H1 (cell line): ENCODE results near the gene PPP1R14C. TPM values are rescaled to one million over a fixed set of nuclear protein-coding genes. Genes with fewer than 3 reads are reported as not detected.

Experiments used
- CTCF ChIA-PET: fragments of 300-600 bp; sonication (Branson Sonifier 250); formaldehyde crosslinking; loops from one replicate; lab custom pipeline; 2021; ENCODE audit not compliant: partially characterized antibody; lab: Charles Lee
- POLR2A ChIA-PET: fragments of 300-600 bp; sonication (Branson Sonifier 250); formaldehyde crosslinking; loops from one replicate; lab custom pipeline; 2021; ENCODE audit warnings: inconsistent platforms; ENCODE audit not compliant: partially characterized antibody; lab: Charles Lee
- DNase-seq, 2 experiments: peaks; one replicate each; pipeline versions ENCODE4 v3.0.0 to v3.0.0-alpha.2; 2010 to 2022; ENCODE audit warnings: low spot score in 2 of 2, low read depth in 1 of 2, mixed read lengths in 1 of 2
- FAIRE-seq: peaks from 2 replicates; lab custom pipeline; 2011; peaks lifted over from hg19 to GRCh38; lab: Jason Lieb, UNC
- H2AFZ ChIP-seq: 2 replicates; pipeline ENCODE4 v1.8.1; 2012; ENCODE audit warnings: low read length, inconsistent platforms
- H2AK5ac ChIP-seq: 2 replicates; pipeline ENCODE4 v1.6.1; 2013; ENCODE audit warnings: low read depth, low read length
- H2BK120ac ChIP-seq: replicated peaks from 2 replicates; pipeline ENCODE3; 2013; ENCODE audit warnings: low read depth, low read length, inconsistent platforms
- H2BK12ac ChIP-seq: 2 replicates; pipeline ENCODE4 v1.6.1; 2013; ENCODE audit warnings: low read depth, low read length
- H2BK15ac ChIP-seq: 2 replicates; pipeline ENCODE4 v1.6.1; 2013; ENCODE audit warnings: low read length
- H2BK20ac ChIP-seq: 2 replicates; pipeline ENCODE4 v1.6.1; 2013; ENCODE audit warnings: low read length
- H2BK5ac ChIP-seq: 2 replicates; pipeline ENCODE4 v1.6.1; 2013; ENCODE audit warnings: low read depth, low read length
- H3K14ac ChIP-seq: 2 replicates; pipeline ENCODE4 v1.6.1; 2013; ENCODE audit warnings: inconsistent platforms; ENCODE audit not compliant: insufficient read length
- H3K18ac ChIP-seq: 2 replicates; pipeline ENCODE4 v1.6.1; 2013; ENCODE audit warnings: low read length; ENCODE audit errors: extremely low read depth
- H3K23ac ChIP-seq: 2 replicates; pipeline ENCODE4 v1.6.1; 2013; ENCODE audit warnings: inconsistent platforms; ENCODE audit not compliant: insufficient read length
- H3K23me2 ChIP-seq: 2 replicates; pipeline ENCODE4 v1.6.1; 2013; ENCODE audit warnings: low read depth, low read length
- H3K27ac ChIP-seq: 2 replicates; pipeline ENCODE4 v1.6.1; 2011; ENCODE audit warnings: low read depth, low read length, inconsistent platforms
- H3K27me3 ChIP-seq, 4 experiments: replicated peaks in 1 of 4; 1 replicate in 1 of 4; 2 replicates in 3 of 4; pipeline versions ENCODE4 v1.6.1 to v1.8.1; 2011 to 2013; ENCODE audit warnings: low read length in 3 of 4, mild to moderate bottlenecking in 3 of 4, inconsistent platforms in 2 of 4, mixed read lengths in 2 of 4, moderate library complexity in 1 of 4; ENCODE audit not compliant: control insufficient read depth in 3 of 4, insufficient read depth in 3 of 4; ENCODE audit errors: extremely low read depth in 1 of 4
- H3K36me3 ChIP-seq, 4 experiments: 2 replicates each; pipeline versions ENCODE4 v1.6.1 to v1.8.1; 2011 to 2013; ENCODE audit warnings: mild to moderate bottlenecking in 4 of 4, low read length in 3 of 4, moderate library complexity in 2 of 4, control low read depth in 1 of 4, inconsistent platforms in 1 of 4; ENCODE audit not compliant: insufficient read depth in 4 of 4, control insufficient read depth in 2 of 4
- H3K4ac ChIP-seq: replicated peaks from 2 replicates; pipeline ENCODE3; 2013; ENCODE audit warnings: low read length, low read depth, mixed read lengths, inconsistent platforms; ENCODE audit not compliant: insufficient read length
- H3K4me1 ChIP-seq, 4 experiments: replicated peaks in 1 of 4; 1 replicate in 1 of 4; 2 replicates in 3 of 4; pipeline versions ENCODE4 v1.6.1 to v1.8.1; 2011 to 2013; ENCODE audit warnings: low read length in 3 of 4, inconsistent platforms in 2 of 4, mixed read lengths in 1 of 4; ENCODE audit not compliant: insufficient read depth in 4 of 4, control insufficient read depth in 3 of 4
- H3K4me2 ChIP-seq, 2 experiments: 2 replicates each; pipeline versions ENCODE4 v1.6.1 to v1.8.1; 2011 to 2013; ENCODE audit warnings: low read depth in 2 of 2, low read length in 2 of 2, control low read depth in 1 of 2, inconsistent platforms in 1 of 2, mild to moderate bottlenecking in 1 of 2; ENCODE audit not compliant: insufficient read depth in 1 of 2
- H3K4me3 ChIP-seq, 4 experiments: fragments of 200-600, 300-600 bp in 1 of 4; sonication (generic), shearing (Covaris generic), sonication (Bioruptor Twin) in 1 of 4; 2 replicates each; pipeline versions ENCODE4 v1.5.1 to v1.8.1; 2011 to 2016; ENCODE audit warnings: low read length in 4 of 4, low read depth in 3 of 4, control low read depth in 2 of 4, inconsistent platforms in 2 of 4, mild to moderate bottlenecking in 2 of 4, mixed read lengths in 1 of 4, moderate library complexity in 1 of 4; ENCODE audit not compliant: insufficient read depth in 2 of 4; ENCODE audit errors: extremely low read depth in 1 of 4
- H3K56ac ChIP-seq: replicated peaks from 2 replicates; pipeline ENCODE3; 2013; ENCODE audit warnings: low read depth, mild to moderate bottlenecking, mixed read lengths, low read length, inconsistent platforms; ENCODE audit not compliant: insufficient read length
- H3K79me1 ChIP-seq: 2 replicates; pipeline ENCODE4 v1.6.1; 2013; ENCODE audit warnings: low read depth, low read length, control low read depth
- H3K79me2 ChIP-seq, 2 experiments: 2 replicates each; pipeline versions ENCODE4 v1.6.1 to v1.8.1; 2012 to 2013; ENCODE audit warnings: low read length in 2 of 2, mild to moderate bottlenecking in 2 of 2, inconsistent platforms in 1 of 2; ENCODE audit not compliant: insufficient read depth in 2 of 2, control insufficient read depth in 1 of 2
- H3K9ac ChIP-seq, 4 experiments: replicated peaks in 1 of 4; 1 replicate in 1 of 4; 2 replicates in 3 of 4; pipeline versions ENCODE4 v1.6.1 to v1.8.1; 2011 to 2013; ENCODE audit warnings: low read depth in 3 of 4, low read length in 3 of 4, control low read depth in 2 of 4, mild to moderate bottlenecking in 2 of 4, moderate library complexity in 2 of 4, inconsistent platforms in 1 of 4; ENCODE audit errors: extremely low read depth in 1 of 4
- H3K9me3 ChIP-seq, 2 experiments: 2 replicates each; pipeline versions ENCODE4 v1.6.1 to v1.8.1; 2012 to 2013; ENCODE audit warnings: mild to moderate bottlenecking in 2 of 2, moderate library complexity in 2 of 2, control low read depth in 1 of 2, inconsistent platforms in 1 of 2, low read depth in 1 of 2, low read length in 1 of 2, mixed read lengths in 1 of 2; ENCODE audit not compliant: insufficient read depth in 2 of 2
- H4K20me1 ChIP-seq, 2 experiments: replicated peaks in 1 of 2; 2 replicates each; pipeline versions ENCODE3 to v1.8.1; 2011 to 2013; ENCODE audit warnings: inconsistent platforms in 2 of 2, low read length in 2 of 2, mild to moderate bottlenecking in 1 of 2; ENCODE audit not compliant: insufficient read depth in 2 of 2, control insufficient read depth in 1 of 2
- H4K5ac ChIP-seq: 2 replicates; pipeline ENCODE4 v1.6.1; 2013; ENCODE audit warnings: low read length, low read depth, mixed read lengths, inconsistent platforms; ENCODE audit not compliant: insufficient read length
- H4K8ac ChIP-seq: 2 replicates; pipeline ENCODE4 v1.8.0; 2013; ENCODE audit warnings: mild to moderate bottlenecking, moderate library complexity, low read length, inconsistent platforms; ENCODE audit not compliant: insufficient read depth; ENCODE audit errors: extremely low read depth
- H4K91ac ChIP-seq: replicated peaks from 2 replicates; pipeline ENCODE3; 2013; ENCODE audit warnings: low read length, mixed read lengths, inconsistent platforms; ENCODE audit not compliant: insufficient read length
- BACH1 ChIP-seq: IDR thresholded peaks from 2 replicates; pipeline ENCODE4 v1.6.1; 2012; ENCODE audit warnings: low read length, improper control_type of control experiment
- CTBP2 ChIP-seq: IDR thresholded peaks from 2 replicates; pipeline ENCODE4 v1.7.0; 2011; ENCODE audit warnings: borderline replicate concordance, mild to moderate bottlenecking, moderate library complexity, mixed read lengths, low read length; ENCODE audit not compliant: insufficient read depth, insufficient read length
- GABPA ChIP-seq: IDR thresholded peaks from 2 replicates; pipeline ENCODE4 v1.6.1; 2011; ENCODE audit warnings: mild to moderate bottlenecking, low read length, moderate library complexity, borderline replicate concordance; ENCODE audit not compliant: insufficient read depth
- HDAC2 ChIP-seq, 2 experiments: fragments of 300-600 bp in 1 of 2; sonication (generic) in 1 of 2; IDR thresholded peaks; 2 replicates each; pipeline ENCODE4 v1.6.1; 2011 to 2012; ENCODE audit warnings: low read depth in 2 of 2, low read length in 2 of 2, mild to moderate bottlenecking in 2 of 2, moderate library complexity in 2 of 2, borderline replicate concordance in 1 of 2, inconsistent platforms in 1 of 2
- KDM4A ChIP-seq: IDR thresholded peaks from one replicate; pipeline ENCODE4 v1.7.1; 2012; ENCODE audit warnings: low read depth, mild to moderate bottlenecking, moderate library complexity, low read length, inconsistent platforms; ENCODE audit not compliant: severe bottlenecking
- MAFK ChIP-seq: IDR thresholded peaks from 2 replicates; pipeline ENCODE4 v1.6.1; 2012; ENCODE audit warnings: low read depth, mild to moderate bottlenecking, improper control_type of control experiment, low read length
- POU5F1 ChIP-seq: IDR thresholded peaks from 2 replicates; pipeline ENCODE4 v1.6.1; 2011; ENCODE audit warnings: low read depth, mild to moderate bottlenecking, low read length, moderate library complexity
- RFX5 ChIP-seq: IDR thresholded peaks from 2 replicates; pipeline ENCODE4 v1.6.1; 2011; ENCODE audit warnings: low read depth, low read length, improper control_type of control experiment, borderline replicate concordance
- RNF2 ChIP-seq: fragments of 200-900, 300-1000 bp; sonication (generic); IDR thresholded peaks from 2 replicates; pipeline ENCODE4 v1.7.1; 2016; ENCODE audit warnings: borderline replicate concordance, low read depth, mild to moderate bottlenecking, antibody characterized with exemption, low read length; ENCODE audit not compliant: poor library complexity, severe bottlenecking; ENCODE audit errors: missing control alignments
- RXRA ChIP-seq: IDR thresholded peaks from 2 replicates; pipeline ENCODE4 v1.6.1; 2011; ENCODE audit warnings: low read depth, mild to moderate bottlenecking, low read length, moderate library complexity; ENCODE audit not compliant: insufficient read depth
- SRF ChIP-seq: IDR thresholded peaks from 2 replicates; pipeline ENCODE4 v1.6.1; 2011; ENCODE audit warnings: mild to moderate bottlenecking, low read depth, low read length, moderate library complexity
- ZNF274 ChIP-seq: IDR thresholded peaks from 2 replicates; pipeline ENCODE4 v1.7.0; 2012; ENCODE audit warnings: low read length, borderline replicate concordance; ENCODE audit errors: extremely low read depth
- WGBS, 2 experiments: shearing (Covaris generic) in 1 of 2; methylation state at CpG; one replicate each; pipeline versions ENCODE4 v1.1.6 to v1.1.7; 2013 to 2015; ENCODE audit warnings: low lambda C conversion rate in 2 of 2, mixed read lengths in 2 of 2, inconsistent platforms in 1 of 2, low coverage in 1 of 2, missing lambda C conversion rate in 1 of 2; ENCODE audit not compliant: insufficient replicate concordance in 2 of 2, insufficient coverage in 1 of 2, insufficient read length in 1 of 2; ENCODE audit errors: extremely low coverage in 1 of 2, missing lambda C conversion rate in 1 of 2; 5-methylcytosine and 5-hydroxymethylcytosine counted together
- polyA plus RNA-seq, 7 experiments: library from polyadenylated mRNA; depleted of rRNA in 3 of 7; stranded (reverse) in 5 of 7; unstranded in 2 of 7; fragments of >200 nt in 5 of 7; fragments of 200-250 nt in 2 of 7; gene quantifications; 1 replicate in 5 of 7; 2 replicates in 1 of 7; 4 replicates in 1 of 7; pipeline versions ENCODE4 v1.2.1 to v1.2.3, GENCODE V29; 2011 to 2013; ENCODE audit warnings: missing spikeins in 2 of 7, mixed read lengths in 2 of 7
- total RNA-seq: library from RNA; stranded (reverse); fragmentation: NEBNext Ultra II Directional; extraction: Animal tissue kit (Norgen Biotek cat#: 25700); gene quantifications from 2 replicates; pipeline ENCODE4 v1.2.1, GENCODE V29; 2021

Gene PPP1R14C
- total and polyA plus RNA-seq, 2 of the 8 experiments (the other 6 are each of a cell fraction or from before 2014, with no cell fraction given) = 0.30 to 0.61 TPM

- no peak overlapping the region for H3K9ac ChIP-seq
- FAIRE-seq (no peak), DNase-seq (no peak)
- H3K9me3 ChIP-seq = no peaks in the 10 kb centered on the region
- H2BK15ac ChIP-seq = no peak overlapping the region; the same call in 1 of the 2 replicates
- no peak overlapping the region for H3K23ac ChIP-seq
- H2BK12ac ChIP-seq = no peak overlapping the region
- no peak overlapping the region for H4K91ac ChIP-seq
- H2BK20ac ChIP-seq = no peak overlapping the region
- 83% methylated on average over 6 of the region's 6 CpGs; no CpG with 5 or more reads in 1 of the 2 experiments for WGBS, 2 experiments
- H3K4me3 ChIP-seq = no peak overlapping the region
- no peak overlapping the region for H3K18ac ChIP-seq
- no peak overlapping the region for H3K4me2 ChIP-seq
- no peaks in the 10 kb centered on the region for H3K23me2 ChIP-seq
- no peak overlapping the region for H3K14ac ChIP-seq
- no peak overlapping the region for H4K8ac ChIP-seq
- ChIA-PET POLR2A (no interaction called here), CTCF (interaction anchor here (0.9 to 2.0 kb wide), 2 partner anchors 38 to 120 kb away, joined by 3 to 6 read pairs; no protein-coding TSS in a partner anchor)
- H3K27ac ChIP-seq = no peak overlapping the region
- H3K27me3 ChIP-seq = no peaks in the 10 kb centered on the region
- no peak overlapping the region for H4K5ac ChIP-seq
- no peak overlapping the region for H2BK5ac ChIP-seq
- H3K79me2 ChIP-seq = no peaks in the 10 kb centered on the region
- peak overlapping the region; percentile 17; the same call in 1 of the 2 replicates for H2AFZ ChIP-seq
- no peak overlapping the region for H2AK5ac ChIP-seq
- no peaks in the 10 kb centered on the region for H3K36me3 ChIP-seq
- no peak overlapping the region for H3K56ac ChIP-seq
- no peak overlapping the region for H2BK120ac ChIP-seq
- H4K20me1 ChIP-seq = no peaks in the 10 kb centered on the region
- no peak overlapping the region for H3K4ac ChIP-seq
- H3K4me1 ChIP-seq = no peaks in the 10 kb centered on the region
- H3K79me1 ChIP-seq = no peaks in the 10 kb centered on the region
- no peak for TF ChIP-seq HDAC2 (IDR thresholded peaks at IDR 0.05; ENCODE audit: borderline replicate concordance in 1 of 2, low read depth in 2 of 2, low read length in 2 of 2)
- no peak for TF ChIP-seq SRF
- TF ChIP-seq POU5F1 = no peak
- TF ChIP-seq RXRA = no peak
- no peak for TF ChIP-seq BACH1
- TF ChIP-seq RFX5 = no peak
- TF ChIP-seq CTBP2 = no peak
- TF ChIP-seq MAFK = no peak
- TF ChIP-seq KDM4A = no peak
- no peak for TF ChIP-seq RNF2
- TF ChIP-seq ZNF274 = no peak
- no peak for TF ChIP-seq GABPA
Observed at GRCh38 chr6:150200428-150201100, 57.7 kb downstream of the PPP1R14C start.
